Measurements from ENCODE around the gene FRMD3. TPM values are rescaled to one million over a fixed set of nuclear protein-coding genes. Genes with fewer than 3 reads are reported as not detected.
"Not testable (repeated sequence)": the region's sequence is repeated elsewhere in the genome, so short reads cannot be mapped to it uniquely, and the experiment has no call there.

FRMD3 gene
- total and polyA plus RNA-seq, 2 donors (not counting 1 experiment from before 2014, with no cell fraction given) = 0.19 to 0.66 TPM

GRCh38 chr9:83359039-83359438, 179.2 kb downstream of the FRMD3 start:
- H2AFZ ChIP-seq (ENCODE audit: low read length) = no peak overlapping the region
- H3K4me1 ChIP-seq (ENCODE audit: control insufficient read depth, extremely low read depth, insufficient read depth, low read length) = no peaks in the 10 kb centered on the region
- no peaks in the 10 kb centered on the region for H3K36me3 ChIP-seq (ENCODE audit: control insufficient read depth, insufficient read depth, low read length)
- H3K79me2 ChIP-seq (ENCODE audit: control insufficient read depth, insufficient read depth, low read length) = no peaks in the 10 kb centered on the region
- H4K20me1 ChIP-seq (ENCODE audit: control insufficient read depth, extremely low read depth, insufficient read depth, low read length) = no peaks in the 10 kb centered on the region
- no peak overlapping the region for H3K9ac ChIP-seq (ENCODE audit: insufficient read depth, low read length)
- H3K4me2 ChIP-seq (ENCODE audit: extremely low read depth, insufficient read depth, low read length) = no peak overlapping the region
- TF ChIP-seq EZH2 (IDR thresholded peaks at IDR 0.05; ENCODE audit: low read length, missing control alignments) (no peak), CTCF (conservative IDR thresholded peaks at IDR 0.05 in 1 of 2, IDR thresholded peaks at IDR 0.05 in 1 of 2; ENCODE audit: low read depth in 1 of 2, low read length in 2 of 2) (no peak)
- DNase-seq (ENCODE audit: low read depth in 2 of 2) = no peak
- H3K27me3 ChIP-seq (ENCODE audit: control insufficient read depth, insufficient read depth, low read length) = no peaks in the 10 kb centered on the region
- no peak overlapping the region for H3K4me3 ChIP-seq (replicated peaks in 1 of 4; ENCODE audit: control extremely low read depth in 1 of 4, insufficient read depth in 1 of 4, low read depth in 3 of 4, low read length in 4 of 4)
- H3K27ac ChIP-seq (ENCODE audit: insufficient read depth, low read length) = no peak overlapping the region
- no peaks in the 10 kb centered on the region for H3K9me3 ChIP-seq (ENCODE audit: control insufficient read depth, insufficient read depth, low read depth, low read length)

- not testable (repeated sequence) for H2AFZ ChIP-seq (ENCODE audit: low read length); H3K4me1 ChIP-seq (ENCODE audit: control insufficient read depth, extremely low read depth, insufficient read depth, low read length); H3K27me3 ChIP-seq (ENCODE audit: control insufficient read depth, insufficient read depth, low read length); H3K27ac ChIP-seq (ENCODE audit: insufficient read depth, low read length); H3K4me2 ChIP-seq (ENCODE audit: extremely low read depth, insufficient read depth, low read length); H3K9ac ChIP-seq (ENCODE audit: insufficient read depth, low read length); DNase-seq (ENCODE audit: low read depth in 2 of 2); H3K4me3 ChIP-seq (replicated peaks in 1 of 4; ENCODE audit: control extremely low read depth in 1 of 4, insufficient read depth in 1 of 4, low read depth in 3 of 4, low read length in 4 of 4); H3K9me3 ChIP-seq (ENCODE audit: control insufficient read depth, insufficient read depth, low read depth, low read length); H3K79me2 ChIP-seq (ENCODE audit: control insufficient read depth, insufficient read depth, low read length); H4K20me1 ChIP-seq (ENCODE audit: control insufficient read depth, extremely low read depth, insufficient read depth, low read length); H3K36me3 ChIP-seq (ENCODE audit: control insufficient read depth, insufficient read depth, low read length)
Measured at GRCh38 chr9:83358493-83358892, 179.7 kb downstream of the FRMD3 start.

- Histone ChIP-seq H3K9me3 (ENCODE audit: control insufficient read depth, insufficient read depth, low read depth, low read length) (no peaks in the 10 kb centered on the region), H4K20me1 (ENCODE audit: control insufficient read depth, extremely low read depth, insufficient read depth, low read length) (no peaks in the 10 kb centered on the region), H3K27me3 (ENCODE audit: control insufficient read depth, insufficient read depth, low read length) (no peaks in the 10 kb centered on the region), H3K9ac (ENCODE audit: insufficient read depth, low read length) (no peak overlapping the region), H3K4me2 (ENCODE audit: extremely low read depth, insufficient read depth, low read length) (no peak overlapping the region), H3K4me1 (ENCODE audit: control insufficient read depth, extremely low read depth, insufficient read depth, low read length) (no peaks in the 10 kb centered on the region), H3K27ac (ENCODE audit: insufficient read depth, low read length) (no peak overlapping the region), H3K79me2 (ENCODE audit: control insufficient read depth, insufficient read depth, low read length) (no peaks in the 10 kb centered on the region), H3K36me3 (ENCODE audit: control insufficient read depth, insufficient read depth, low read length) (no peaks in the 10 kb centered on the region), H3K4me3 (replicated peaks in 1 of 4; ENCODE audit: control extremely low read depth in 1 of 4, insufficient read depth in 1 of 4, low read depth in 3 of 4, low read length in 4 of 4) (no peak overlapping the region), H2AFZ (ENCODE audit: low read length) (no peak overlapping the region)
- TF ChIP-seq EZH2 (IDR thresholded peaks at IDR 0.05; ENCODE audit: low read length, missing control alignments) (no peak), CTCF (conservative IDR thresholded peaks at IDR 0.05 in 1 of 2, IDR thresholded peaks at IDR 0.05 in 1 of 2; ENCODE audit: low read depth in 1 of 2, low read length in 2 of 2) (no peak)
- no peak for DNase-seq (ENCODE audit: low read depth in 2 of 2)
Measured at GRCh38 chr9:83355729-83356151, 182.5 kb downstream of the FRMD3 start.

All from fibroblast of lung (primary cell).